PC-3 (cell line): ENCODE results near the gene AGAP5. TPM values are rescaled to one million over a fixed set of nuclear protein-coding genes. Genes with fewer than 3 reads are reported as not detected.
"Not testable (repeated sequence)": the region's sequence is repeated elsewhere in the genome, so short reads cannot be mapped to it uniquely, and the experiment has no call there.

Experiments
- ATAC-seq: fragments of 200-7000 bp; cut with Tn5 transposase; 2 replicates; pipeline ENCODE4 v1.9.1; 2020; ENCODE audit warnings: mild to moderate bottlenecking, moderate library complexity
- BruUV-seq: library from RNA; stranded (reverse); fragments of 400-500 nt; replicated peaks from 2 replicates; lab custom pipeline; 2021; lab: Mats Ljungman, UMichigan
- CTCF ChIA-PET: fragments of 300-600 bp; sonication (Branson Sonifier 250); formaldehyde crosslinking; loops from one replicate; lab custom pipeline; 2022; ENCODE audit warnings: antibody characterized with exemption; lab: Charles Lee
- POLR2A ChIA-PET: fragments of 300-600 bp; sonication (Branson Sonifier 250); formaldehyde crosslinking; loops from one replicate; lab custom pipeline; 2022; ENCODE audit warnings: antibody characterized with exemption; ENCODE audit not compliant: unreplicated experiment; lab: Charles Lee
- DNase-seq: peaks from one replicate; pipeline ENCODE4 v3.0.0-alpha.2; 2015
- H2AFZ ChIP-seq: fragments of 300-600 bp; sonication (generic); 2 replicates; pipeline ENCODE4 v1.6.0; 2016; ENCODE audit warnings: antibody characterized with exemption, low read length
- H3F3A ChIP-seq: fragments of 300-600 bp; sonication (generic); one replicate; pipeline ENCODE4 v1.6.0; 2017; ENCODE audit warnings: antibody characterized with exemption, low read length, control low read depth, mild to moderate bottlenecking; ENCODE audit not compliant: unreplicated experiment
- H3K27ac ChIP-seq: fragments of 300-600 bp; sonication (generic); 2 replicates; pipeline ENCODE4 v1.5.1; 2016; ENCODE audit warnings: mild to moderate bottlenecking, low read length
- H3K27me3 ChIP-seq: fragments of 300-600 bp; sonication (generic); 2 replicates; pipeline ENCODE4 v1.6.1; 2016; ENCODE audit warnings: low read length, mixed read lengths
- H3K36me3 ChIP-seq: fragments of 300-600 bp; sonication (generic); 2 replicates; pipeline ENCODE4 v1.6.1; 2016; ENCODE audit warnings: low read depth, mixed run types, low read length, mixed read lengths
- H3K4me1 ChIP-seq: fragments of 300-600 bp; sonication (generic); 2 replicates; pipeline ENCODE4 v1.5.1; 2016; ENCODE audit warnings: low read length; ENCODE audit not compliant: insufficient read depth
- H3K4me2 ChIP-seq: fragments of 300-600 bp; sonication (generic); 2 replicates; pipeline ENCODE4 v1.6.0; 2016; ENCODE audit warnings: low read length
- H3K4me3 ChIP-seq: fragments of 300-600 bp; sonication (generic); 2 replicates; pipeline ENCODE4 v1.5.1; 2016; ENCODE audit warnings: mild to moderate bottlenecking, low read length, mixed read lengths
- H3K79me2 ChIP-seq: fragments of 300-600 bp; sonication (generic); 2 replicates; pipeline ENCODE4 v1.6.1; 2017; ENCODE audit warnings: low read length, mixed read lengths
- H3K9ac ChIP-seq: fragments of 300-600 bp; sonication (generic); 2 replicates; pipeline ENCODE4 v1.6.0; 2016; ENCODE audit warnings: mild to moderate bottlenecking, low read length
- H3K9me2 ChIP-seq: fragments of 300-600 bp; sonication (generic); replicated peaks from 2 replicates; pipeline ENCODE4 v1.6.1; 2016; ENCODE audit warnings: mixed run types, low read length, mixed read lengths
- H3K9me3 ChIP-seq: fragments of 300-600 bp; sonication (generic); 2 replicates; pipeline ENCODE4 v1.6.1; 2016; ENCODE audit warnings: low read length, mixed read lengths
- H4K20me1 ChIP-seq: fragments of 300-600 bp; sonication (generic); 2 replicates; pipeline ENCODE4 v1.6.1; 2016; ENCODE audit warnings: low read length, mixed read lengths
- CTCF ChIP-seq: fragments of 300-600 bp; sonication (generic); conservative IDR thresholded peaks from 2 replicates; pipeline ENCODE4 v1.5.1; 2017; ENCODE audit warnings: antibody characterized with exemption, low read depth, mild to moderate bottlenecking, low read length
- intact Hi-C: fragments of 100-400 bp; cut with micrococcal nuclease; formaldehyde crosslinking; loops from 2 replicates; pipeline ENCODE4 v1.9.0; 2023
- total RNA-seq: library from RNA; depleted of rRNA; stranded (reverse); fragments of >200 nt; gene quantifications from 2 replicates; pipeline ENCODE4 v1.2.3, GENCODE V29; 2014

AGAP5 gene
- total RNA-seq, 1 experiment from 2014 or later: 15.0 TPM

- H3K9me2 ChIP-seq, H3K4me3 ChIP-seq, BruUV-seq, H3K79me2 ChIP-seq, H2AFZ ChIP-seq, H3K9me3 ChIP-seq, POLR2A ChIA-PET, H3K9ac ChIP-seq, ATAC-seq, H3K27me3 ChIP-seq, H4K20me1 ChIP-seq, H3K36me3 ChIP-seq, CTCF ChIA-PET, H3F3A ChIP-seq, intact Hi-C loops: not testable (repeated sequence)
- H3K4me2 ChIP-seq: peak overlapping the region; percentile 10
- DNase-seq: peak; percentile 96
- H3K27ac ChIP-seq: 0 out of 2 replicates have a peak overlapping the region, but pooled peaks have one; percentile 10
- peaks cover 25% of the 10 kb centered on the region for H3K4me1 ChIP-seq
These were observed 31.6 kb downstream of the AGAP5 start for GRCh38 chr10:73666153-73666809.

GRCh38 chr10:73665581-73665980 is 32.3 kb downstream of the AGAP5 start:
- H3K4me2 ChIP-seq, H3K9ac ChIP-seq, ATAC-seq, H3K27ac ChIP-seq, H3K4me3 ChIP-seq, H3F3A ChIP-seq, CTCF ChIA-PET, H3K79me2 ChIP-seq, BruUV-seq, H4K20me1 ChIP-seq, H3K9me3 ChIP-seq, H3K27me3 ChIP-seq, H2AFZ ChIP-seq, POLR2A ChIA-PET, H3K9me2 ChIP-seq, intact Hi-C loops, DNase-seq, H3K36me3 ChIP-seq: not testable (repeated sequence)
- peaks cover 32% of the 10 kb centered on the region for H3K4me1 ChIP-seq

GRCh38 chr10:73664156-73665040 is 33.5 kb downstream of the AGAP5 start:
- ATAC-seq, H3K9ac ChIP-seq, intact Hi-C loops: not testable (repeated sequence)

GRCh38 chr10:73663621-73664020 is 34.3 kb downstream of the AGAP5 start:
- H3K9me3 ChIP-seq, H3K9me2 ChIP-seq, H3F3A ChIP-seq, H3K27ac ChIP-seq, H3K4me3 ChIP-seq, H3K79me2 ChIP-seq, H3K36me3 ChIP-seq, CTCF ChIA-PET, BruUV-seq, H4K20me1 ChIP-seq, H3K27me3 ChIP-seq, intact Hi-C loops, H3K9ac ChIP-seq: not testable (repeated sequence)
- H3K4me1 ChIP-seq: peaks cover 32% of the 10 kb centered on the region
- ATAC-seq (peak; percentile 56; the same call in 1 of the 2 replicates), DNase-seq (peak; percentile 68)
- POLR2A ChIA-PET: interaction anchor here (0.6 kb wide), 1 partner anchor 213 kb away, joined by 4 read pairs; no protein-coding TSS in a partner anchor
- H2AFZ ChIP-seq: peak overlapping the region; percentile 16; the same call in 1 of the 2 replicates
- peak overlapping the region; percentile 4; the same call in 1 of the 2 replicates for H3K4me2 ChIP-seq

More at GRCh38 chr10:73664156-73665040, 33.5 kb downstream of the AGAP5 start:
- H3F3A ChIP-seq, H3K4me2 ChIP-seq, H3K9me2 ChIP-seq, H3K79me2 ChIP-seq, H3K9me3 ChIP-seq, H3K4me3 ChIP-seq, H3K36me3 ChIP-seq, H3K27me3 ChIP-seq, H3K27ac ChIP-seq, H4K20me1 ChIP-seq, BruUV-seq, POLR2A ChIA-PET: not testable (repeated sequence)
- DNase-seq: peak; percentile 90
- peak; percentile 45 for TF ChIP-seq CTCF
- CTCF ChIA-PET: interaction anchor here (0.6 kb wide), 1 partner anchor 79 kb away, joined by 3 read pairs; no protein-coding TSS in a partner anchor
- peaks cover 32% of the 10 kb centered on the region for H3K4me1 ChIP-seq
- peak overlapping the region; percentile 16; the same call in 1 of the 2 replicates for H2AFZ ChIP-seq

GRCh38 chr10:73662705-73663104 is 35.2 kb downstream of the AGAP5 start:
- H3K27me3 ChIP-seq, H2AFZ ChIP-seq, H3K79me2 ChIP-seq, H3K27ac ChIP-seq, H3K9me3 ChIP-seq, H3K9me2 ChIP-seq, H3K36me3 ChIP-seq, ATAC-seq, CTCF ChIA-PET, intact Hi-C loops, BruUV-seq, H3F3A ChIP-seq, H3K4me2 ChIP-seq, H4K20me1 ChIP-seq, DNase-seq, H3K4me3 ChIP-seq, POLR2A ChIA-PET, H3K9ac ChIP-seq: not testable (repeated sequence)
- H3K4me1 ChIP-seq: peaks cover 32% of the 10 kb centered on the region
